GM12875 (cell line): ENCODE data around the gene TMEM9B.

Experiments used
- H3K4me3 ChIP-seq: one replicate; pipeline ENCODE4 v1.5.1; 2011; ENCODE audit warnings: low read depth, low read length, control low read depth
- TF ChIP-seq, protein P1 (sequence below): IDR thresholded peaks from 2 replicates; pipeline ENCODE4 v1.5.1; 2011; ENCODE audit warnings: low read depth, mild to moderate bottlenecking, control low read depth, inconsistent platforms, low read length, moderate library complexity, borderline replicate concordance; ENCODE audit not compliant: insufficient read depth

TMEM9B gene

GRCh38 chr11:8971196-8971923 is 7.1 kb upstream of the TMEM9B start:
- no peak overlapping the region for H3K4me3 ChIP-seq
- TF ChIP-seq, protein P1, sequence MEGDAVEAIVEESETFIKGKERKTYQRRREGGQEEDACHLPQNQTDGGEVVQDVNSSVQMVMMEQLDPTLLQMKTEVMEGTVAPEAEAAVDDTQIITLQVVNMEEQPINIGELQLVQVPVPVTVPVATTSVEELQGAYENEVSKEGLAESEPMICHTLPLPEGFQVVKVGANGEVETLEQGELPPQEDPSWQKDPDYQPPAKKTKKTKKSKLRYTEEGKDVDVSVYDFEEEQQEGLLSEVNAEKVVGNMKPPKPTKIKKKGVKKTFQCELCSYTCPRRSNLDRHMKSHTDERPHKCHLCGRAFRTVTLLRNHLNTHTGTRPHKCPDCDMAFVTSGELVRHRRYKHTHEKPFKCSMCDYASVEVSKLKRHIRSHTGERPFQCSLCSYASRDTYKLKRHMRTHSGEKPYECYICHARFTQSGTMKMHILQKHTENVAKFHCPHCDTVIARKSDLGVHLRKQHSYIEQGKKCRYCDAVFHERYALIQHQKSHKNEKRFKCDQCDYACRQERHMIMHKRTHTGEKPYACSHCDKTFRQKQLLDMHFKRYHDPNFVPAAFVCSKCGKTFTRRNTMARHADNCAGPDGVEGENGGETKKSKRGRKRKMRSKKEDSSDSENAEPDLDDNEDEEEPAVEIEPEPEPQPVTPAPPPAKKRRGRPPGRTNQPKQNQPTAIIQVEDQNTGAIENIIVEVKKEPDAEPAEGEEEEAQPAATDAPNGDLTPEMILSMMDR: no peak

DNA sequence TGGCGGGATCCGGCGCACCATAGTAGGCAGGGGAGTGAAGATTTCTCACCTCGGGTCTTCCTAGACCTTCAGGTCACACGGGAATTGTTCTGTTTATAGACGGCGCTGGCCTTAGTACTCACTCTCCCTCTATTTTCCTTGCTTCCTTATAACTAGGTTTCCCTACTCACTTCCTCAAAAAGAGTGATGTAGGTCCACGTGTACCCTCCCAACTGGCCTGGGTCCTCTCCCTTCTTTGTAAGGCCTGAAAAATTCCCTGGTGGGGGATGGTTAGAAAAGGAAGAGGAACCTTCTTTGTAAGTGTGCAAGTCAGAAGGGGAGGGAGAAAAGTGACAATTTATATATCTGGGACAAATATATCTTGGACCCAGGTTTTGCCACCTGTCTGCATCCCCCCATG is 2.9 kb upstream of the TMEM9B start:
- TF ChIP-seq, protein P1: no peak

GRCh38 chr11:8963569-8964323 is 496 bp downstream of the TMEM9B start:
- peak overlapping the region; percentile 97 for H3K4me3 ChIP-seq
- TF ChIP-seq, protein P1: no peak

More for the DNA sequence above, 2.9 kb upstream of the TMEM9B start:
- no peak overlapping the region for H3K4me3 ChIP-seq

DNA sequence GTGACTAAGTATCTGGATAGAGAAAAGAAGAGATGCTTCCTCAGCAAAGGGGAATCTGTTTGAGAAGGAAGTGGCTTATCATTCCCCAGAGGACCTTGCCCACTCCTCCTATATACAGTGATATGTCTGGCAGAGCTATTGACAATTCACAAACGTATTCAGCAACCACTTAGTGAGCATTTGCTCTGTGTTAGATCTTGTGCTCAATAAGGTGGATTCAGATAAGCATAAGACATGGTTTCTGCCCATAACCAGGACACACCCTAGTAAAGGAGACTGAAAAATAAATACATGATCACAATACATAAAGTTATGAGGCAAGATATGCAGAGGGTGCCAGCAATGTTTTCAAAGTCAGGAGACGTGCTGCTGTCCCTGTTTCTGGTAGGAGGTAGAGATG is 1.4 kb downstream of the TMEM9B start:
- TF ChIP-seq, protein P1: no peak
- H3K4me3 ChIP-seq: peak overlapping the region; percentile 1

DNA sequence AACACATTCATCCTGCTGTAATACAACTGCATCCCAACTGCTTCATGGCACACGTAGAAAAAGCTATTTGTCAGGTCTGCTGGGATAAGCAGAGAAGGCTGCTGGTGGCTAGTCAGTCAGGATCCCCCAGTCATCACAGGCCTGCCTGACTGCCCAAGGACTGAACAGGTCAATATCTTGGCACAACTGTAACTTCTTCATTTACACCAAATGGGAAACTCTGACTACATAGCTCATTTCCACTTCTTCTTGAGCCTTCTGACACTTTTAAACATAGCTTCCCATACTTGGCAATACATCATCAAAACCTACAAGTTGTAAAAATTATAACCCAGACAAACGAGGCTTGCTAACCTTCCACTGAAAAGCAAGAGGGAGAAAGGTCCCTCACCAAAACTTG is 2.8 kb downstream of the TMEM9B start:
- no peak overlapping the region for H3K4me3 ChIP-seq
- TF ChIP-seq, protein P1: no peak

- TF ChIP-seq, protein P1: peak; percentile 56; the same call in 1 of the 2 replicates
- H3K4me3 ChIP-seq: no peak overlapping the region
Observed at GRCh38 chr11:8959546-8960166, 4.6 kb downstream of the TMEM9B start.

- H3K4me3 ChIP-seq: no peak overlapping the region
- TF ChIP-seq, protein P1: no peak
Observed at GRCh38 chr11:8956860-8957259, 7.4 kb downstream of the TMEM9B start.
